HUES48 (cell line): ENCODE data around the gene PARS2.

ENCODE experiments used
- H3K27ac ChIP-seq: one replicate; pipeline ENCODE4 v1.7.0; 2013; ENCODE audit warnings: low read depth, low read length, inconsistent platforms
- H3K27me3 ChIP-seq: 2 replicates; pipeline ENCODE4 v1.6.1; 2013; ENCODE audit warnings: mild to moderate bottlenecking, low read length; ENCODE audit not compliant: control insufficient read depth, insufficient read depth
- H3K36me3 ChIP-seq: 2 replicates; pipeline ENCODE4 v1.6.1; 2013; ENCODE audit warnings: low read length; ENCODE audit not compliant: control insufficient read depth, insufficient read depth
- H3K4me1 ChIP-seq: 2 replicates; pipeline ENCODE4 v1.6.1; 2013; ENCODE audit warnings: mild to moderate bottlenecking, low read length; ENCODE audit not compliant: control insufficient read depth, insufficient read depth
- H3K4me3 ChIP-seq: 2 replicates; pipeline ENCODE4 v1.5.1; 2013; ENCODE audit warnings: mild to moderate bottlenecking, low read depth, low read length
- H3K9ac ChIP-seq: 2 replicates; pipeline ENCODE4 v1.6.1; 2013; ENCODE audit warnings: mild to moderate bottlenecking, low read depth, low read length, moderate library complexity
- H3K9me3 ChIP-seq: 2 replicates; pipeline ENCODE4 v1.6.1; 2013; ENCODE audit warnings: low read length; ENCODE audit not compliant: control insufficient read depth, insufficient read depth

The PARS2 gene

GRCh38 chr1:54766726-54767125 is 2.4 kb upstream of the PARS2 start:
- no peaks in the 10 kb centered on the region for H3K9me3 ChIP-seq
- no peak overlapping the region for H3K9ac ChIP-seq
- H3K4me3 ChIP-seq = no peak overlapping the region
- no peaks in the 10 kb centered on the region for H3K36me3 ChIP-seq
- H3K4me1 ChIP-seq = peaks cover 2% of the 10 kb centered on the region; the same call in 1 of the 2 replicates
- no peak overlapping the region for H3K27ac ChIP-seq
- H3K27me3 ChIP-seq = no peaks in the 10 kb centered on the region

- H3K9me3 ChIP-seq = no peaks in the 10 kb centered on the region
- peak overlapping the region; percentile 93 for H3K4me3 ChIP-seq
- no peaks in the 10 kb centered on the region for H3K27me3 ChIP-seq
- H3K27ac ChIP-seq = no peak overlapping the region
- peaks cover 2% of the 10 kb centered on the region; the same call in 1 of the 2 replicates for H3K4me1 ChIP-seq
- no peaks in the 10 kb centered on the region for H3K36me3 ChIP-seq
- H3K9ac ChIP-seq = no peak overlapping the region
Observed at GRCh38 chr1:54764922-54765561, 719 bp upstream of the PARS2 start.

- peak overlapping the region; percentile 65 for H3K27ac ChIP-seq
Observed at GRCh38 chr1:54763816-54764132, 549 bp downstream of the PARS2 start.

GRCh38 chr1:54758678-54759348 is 5.5 kb downstream of the PARS2 start:
- Histone ChIP-seq H3K27me3 (no peaks in the 10 kb centered on the region), H3K27ac (no peak overlapping the region), H3K9ac (no peak overlapping the region), H3K4me3 (no peak overlapping the region), H3K9me3 (no peaks in the 10 kb centered on the region), H3K4me1 (no peaks in the 10 kb centered on the region), H3K36me3 (peaks cover 28% of the 10 kb centered on the region)

More at GRCh38 chr1:54763816-54764132, 549 bp downstream of the PARS2 start:
- Histone ChIP-seq H3K36me3 (peaks cover 2% of the 10 kb centered on the region), H3K4me3 (peak overlapping the region; percentile 93), H3K27me3 (no peaks in the 10 kb centered on the region), H3K9me3 (no peaks in the 10 kb centered on the region), H3K4me1 (peaks cover 2% of the 10 kb centered on the region; the same call in 1 of the 2 replicates), H3K9ac (peak overlapping the region; percentile 86)

- H3K4me3 ChIP-seq = no peak overlapping the region
- no peaks in the 10 kb centered on the region for H3K9me3 ChIP-seq
- no peak overlapping the region for H3K27ac ChIP-seq
- no peaks in the 10 kb centered on the region for H3K27me3 ChIP-seq
- peaks cover 28% of the 10 kb centered on the region for H3K36me3 ChIP-seq
- H3K9ac ChIP-seq = no peak overlapping the region
- H3K4me1 ChIP-seq = no peaks in the 10 kb centered on the region
Observed at GRCh38 chr1:54757833-54758232, 6.5 kb downstream of the PARS2 start.

GRCh38 chr1:54754486-54755285 is 9.6 kb downstream of the PARS2 start:
- Histone ChIP-seq H3K4me1 (peaks cover 14% of the 10 kb centered on the region), H3K9ac (no peak overlapping the region), H3K9me3 (no peaks in the 10 kb centered on the region)

GRCh38 chr1:54754045-54754444 is 10.3 kb downstream of the PARS2 start:
- Histone ChIP-seq H3K36me3 (peaks cover 28% of the 10 kb centered on the region), H3K4me3 (no peak overlapping the region), H3K9ac (no peak overlapping the region), H3K27ac (no peak overlapping the region), H3K4me1 (peaks cover 14% of the 10 kb centered on the region), H3K9me3 (no peaks in the 10 kb centered on the region), H3K27me3 (no peaks in the 10 kb centered on the region)

More at GRCh38 chr1:54754486-54755285, 9.6 kb downstream of the PARS2 start:
- Histone ChIP-seq H3K27me3 (no peaks in the 10 kb centered on the region), H3K4me3 (no peak overlapping the region), H3K27ac (no peak overlapping the region), H3K36me3 (peaks cover 28% of the 10 kb centered on the region)

- no peaks in the 10 kb centered on the region for H3K27me3 ChIP-seq
- no peak overlapping the region for H3K4me3 ChIP-seq
- H3K27ac ChIP-seq = no peak overlapping the region
- H3K36me3 ChIP-seq = peaks cover 5% of the 10 kb centered on the region
- H3K4me1 ChIP-seq = peaks cover 14% of the 10 kb centered on the region
- H3K9me3 ChIP-seq = no peaks in the 10 kb centered on the region
- H3K9ac ChIP-seq = no peak overlapping the region
Observed at GRCh38 chr1:54751426-54751825, 12.9 kb downstream of the PARS2 start.

- Histone ChIP-seq H3K4me1 (peaks cover 14% of the 10 kb centered on the region), H3K36me3 (no peaks in the 10 kb centered on the region), H3K9ac (no peak overlapping the region), H3K4me3 (no peak overlapping the region), H3K27me3 (no peaks in the 10 kb centered on the region), H3K9me3 (no peaks in the 10 kb centered on the region), H3K27ac (no peak overlapping the region)
Observed at GRCh38 chr1:54750596-54750995, 13.7 kb downstream of the PARS2 start.

GRCh38 chr1:54748094-54748835 is 16.1 kb downstream of the PARS2 start:
- no peak overlapping the region for H3K4me3 ChIP-seq
- peaks cover 2% of the 10 kb centered on the region; the same call in 1 of the 2 replicates for H3K36me3 ChIP-seq
- no peaks in the 10 kb centered on the region for H3K27me3 ChIP-seq
- peaks cover 14% of the 10 kb centered on the region for H3K4me1 ChIP-seq
- no peak overlapping the region for H3K27ac ChIP-seq
- H3K9me3 ChIP-seq = no peaks in the 10 kb centered on the region
- no peak overlapping the region for H3K9ac ChIP-seq
